Activated CD8-positive, alpha-beta memory T cell treated with anti-CD3 and anti-CD28 coated beads, Interleukin-2, amount 50 U/mL, for 24 hours (primary cell): Measurements from ENCODE around the gene CPE.

Source experiments
- DNase-seq: peaks from one replicate; pipeline ENCODE4 v3.0.0-alpha.2; 2020; ENCODE audit errors: extremely low read depth

CPE gene

GRCh38 chr4:165364452-165365080 lies 14.2 kb upstream of the CPE start:
- no peak for DNase-seq

- no peak for DNase-seq
Observed at GRCh38 chr4:165367040-165367439, 11.8 kb upstream of the CPE start.

GRCh38 chr4:165368114-165368513 lies 10.7 kb upstream of the CPE start:
- DNase-seq: no peak

- DNase-seq: no peak
Observed at GRCh38 chr4:165368567-165368966, 10.2 kb upstream of the CPE start.

GRCh38 chr4:165369522-165369921 lies 9.3 kb upstream of the CPE start:
- DNase-seq: no peak

GRCh38 chr4:165370530-165370929 lies 8.3 kb upstream of the CPE start:
- DNase-seq: no peak

- no peak for DNase-seq
Observed at GRCh38 chr4:165375465-165375864, 3.3 kb upstream of the CPE start.

- no peak for DNase-seq
Observed at GRCh38 chr4:165378398-165378744, 437 bp upstream of the CPE start.

- no peak for DNase-seq
Observed at GRCh38 chr4:165379678-165380064, 863 bp downstream of the CPE start.

GRCh38 chr4:165380805-165381204 lies 2.0 kb downstream of the CPE start:
- no peak for DNase-seq

- no peak for DNase-seq
Observed at GRCh38 chr4:165381821-165382373, 3.1 kb downstream of the CPE start.

GRCh38 chr4:165382640-165383039 lies 3.8 kb downstream of the CPE start:
- DNase-seq: no peak

GRCh38 chr4:165383591-165384073 lies 4.8 kb downstream of the CPE start:
- DNase-seq: no peak

GRCh38 chr4:165384186-165384585 lies 5.4 kb downstream of the CPE start:
- no peak for DNase-seq

- DNase-seq: no peak
Observed at GRCh38 chr4:165384598-165384997, 5.8 kb downstream of the CPE start.

GRCh38 chr4:165385126-165385525 lies 6.3 kb downstream of the CPE start:
- no peak for DNase-seq

GRCh38 chr4:165386328-165386727 lies 7.5 kb downstream of the CPE start:
- DNase-seq: no peak

GRCh38 chr4:165388756-165389155 lies 9.9 kb downstream of the CPE start:
- DNase-seq: no peak

GRCh38 chr4:165393051-165393450 lies 14.2 kb downstream of the CPE start:
- DNase-seq: no peak

GRCh38 chr4:165393704-165394103 lies 14.9 kb downstream of the CPE start:
- DNase-seq: no peak

- DNase-seq: no peak
Observed at GRCh38 chr4:165394275-165394674, 15.5 kb downstream of the CPE start.

- no peak for DNase-seq
Observed at GRCh38 chr4:165398570-165398969, 19.8 kb downstream of the CPE start.

GRCh38 chr4:165402375-165402774 lies 23.6 kb downstream of the CPE start:
- DNase-seq: no peak

- DNase-seq: no peak
Observed at GRCh38 chr4:165403048-165403447, 24.2 kb downstream of the CPE start.
